Endodermal cell (in vitro differentiated cells): ENCODE data around the gene ZC3H10. TPM values are rescaled to one million over a fixed set of nuclear protein-coding genes. Genes with fewer than 3 reads are reported as not detected.

Experiments used
- DNase-seq: peaks from one replicate; pipeline ENCODE4 v3.0.0-alpha.2; 2017
- H3K27ac ChIP-seq: 2 replicates; pipeline ENCODE4 v1.5.1; 2013; ENCODE audit warnings: mild to moderate bottlenecking, low read depth, low read length, moderate library complexity
- H3K27me3 ChIP-seq: 2 replicates; pipeline ENCODE4 v1.6.1; 2013; ENCODE audit warnings: mild to moderate bottlenecking, low read length, moderate library complexity; ENCODE audit not compliant: insufficient read depth, control insufficient read depth, poor library complexity, severe bottlenecking
- H3K36me3 ChIP-seq: 2 replicates; pipeline ENCODE4 v1.7.0; 2013; ENCODE audit warnings: mild to moderate bottlenecking, low read length, moderate library complexity; ENCODE audit not compliant: control insufficient read depth, insufficient read depth
- H3K4me1 ChIP-seq: one replicate; pipeline ENCODE4 v1.7.0; 2013; ENCODE audit warnings: low read length; ENCODE audit not compliant: control insufficient read depth, insufficient read depth
- H3K4me3 ChIP-seq: 2 replicates; pipeline ENCODE4 v1.5.1; 2013; ENCODE audit warnings: mild to moderate bottlenecking, low read length, moderate library complexity
- H3K9ac ChIP-seq: 2 replicates; pipeline ENCODE4 v1.6.1; 2013; ENCODE audit warnings: mild to moderate bottlenecking, low read length, moderate library complexity; ENCODE audit not compliant: poor library complexity, severe bottlenecking; ENCODE audit errors: extremely low read depth
- H3K9me3 ChIP-seq: 2 replicates; pipeline ENCODE4 v1.6.1; 2013; ENCODE audit warnings: mild to moderate bottlenecking, low read length, moderate library complexity; ENCODE audit not compliant: control insufficient read depth
- H3K27ac Mint-ChIP-seq: 2 replicates; pipeline ENCODE4 v1.8.0; 2020; ENCODE audit warnings: mixed read lengths
- H3K27me3 Mint-ChIP-seq: 2 replicates; pipeline ENCODE4 v1.8.0; 2021; ENCODE audit warnings: mild to moderate bottlenecking, mixed read lengths; ENCODE audit not compliant: insufficient read depth
- H3K36me3 Mint-ChIP-seq: 2 replicates; pipeline ENCODE4 v1.8.0; 2020; ENCODE audit warnings: low read depth, mixed read lengths
- H3K4me1 Mint-ChIP-seq: 2 replicates; pipeline ENCODE4 v1.8.0; 2020; ENCODE audit warnings: mixed read lengths
- H3K4me3 Mint-ChIP-seq: 2 replicates; pipeline ENCODE4 v1.8.0; 2020; ENCODE audit warnings: mild to moderate bottlenecking, moderate library complexity, mixed read lengths
- H3K9me3 Mint-ChIP-seq: 2 replicates; pipeline ENCODE4 v1.8.0; 2020; ENCODE audit warnings: mild to moderate bottlenecking, mixed read lengths
- CTCF ChIP-seq: fragments of 200-600 bp; sonication (generic); conservative IDR thresholded peaks from 2 replicates; pipeline ENCODE4 v1.5.0; 2021; ENCODE audit warnings: antibody characterized with exemption, mild to moderate bottlenecking
- WGBS, 2 experiments: methylation state at CpG; one replicate each; pipeline versions ENCODE4 v1.1.5 to v1.1.7; 2013; ENCODE audit warnings: missing lambda C conversion rate in 2 of 2, mixed read lengths in 1 of 2; ENCODE audit not compliant: insufficient coverage in 1 of 2, insufficient read length in 1 of 2; 5-methylcytosine and 5-hydroxymethylcytosine counted together
- total RNA-seq, 2 donors: library from RNA; stranded (reverse); fragmentation: NEBNext Ultra II Directional in 1 of 2; extraction: Animal tissue kit (Norgen Biotek cat#: 25700) in 1 of 2; gene quantifications; 2 replicates in 1 of 2; 3 replicates in 1 of 2; pipeline ENCODE4 v1.2.1, GENCODE V29; 2021

ZC3H10 gene
- total RNA-seq, 2 donors from 2014 or later: 7.9 to 9.1 TPM

GRCh38 chr12:56126732-56127239, 8.7 kb downstream of the ZC3H10 start:
- peaks cover 20% of the 10 kb centered on the region for H3K36me3 ChIP-seq
- H3K27ac Mint-ChIP-seq: peak overlapping the region; percentile 98
- peaks cover 20% of the 10 kb centered on the region for H3K36me3 Mint-ChIP-seq
- 83 to 86% methylated on average over 1 to 3 of the region's 3 CpGs for WGBS, 2 experiments
- H3K9ac ChIP-seq: peak overlapping the region; percentile 60
- no peaks in the 10 kb centered on the region for H3K9me3 Mint-ChIP-seq
- no peaks in the 10 kb centered on the region for H3K27me3 Mint-ChIP-seq
- peaks cover 32% of the 10 kb centered on the region for H3K4me1 Mint-ChIP-seq
- peaks cover 5% of the 10 kb centered on the region for H3K4me1 ChIP-seq
- peak overlapping the region; percentile 16 for H3K27ac ChIP-seq
- DNase-seq: no peak
- peak overlapping the region; percentile 94 for H3K4me3 ChIP-seq
- peaks cover 9% of the 10 kb centered on the region for H3K9me3 ChIP-seq
- H3K27me3 ChIP-seq: no peaks in the 10 kb centered on the region
- no peak for TF ChIP-seq CTCF
- H3K4me3 Mint-ChIP-seq: peak overlapping the region; percentile 89

GRCh38 chr12:56127485-56127887, 9.4 kb downstream of the ZC3H10 start:
- Histone ChIP-seq H3K9ac (peak overlapping the region; percentile 60), H3K4me1 (peaks cover 5% of the 10 kb centered on the region), H3K36me3 (peaks cover 24% of the 10 kb centered on the region), H3K9me3 (peaks cover 9% of the 10 kb centered on the region), H3K27me3 (no peaks in the 10 kb centered on the region), H3K27ac (peak overlapping the region; percentile 16), H3K4me3 (peak overlapping the region; percentile 94)
- WGBS, 2 experiments: 1% methylated on average over 4 of the region's 8 CpGs; no CpG with 5 or more reads in 1 of the 2 experiments
- TF ChIP-seq CTCF: no peak
- Mint-ChIP-seq H3K4me3 (peak overlapping the region; percentile 89), H3K27me3 (no peaks in the 10 kb centered on the region), H3K9me3 (no peaks in the 10 kb centered on the region), H3K4me1 (peaks cover 32% of the 10 kb centered on the region), H3K27ac (peak overlapping the region; percentile 98), H3K36me3 (peaks cover 27% of the 10 kb centered on the region)
- no peak for DNase-seq

GRCh38 chr12:56127888-56128669, 10.0 kb downstream of the ZC3H10 start, which contains the start of gene ESYT1:
Gene ESYT1 (plus strand): TSS chr12:56128267. CDS start chr12:56128320, 53 bp downstream.
- peak; percentile 100 for DNase-seq
- TF ChIP-seq CTCF: no peak
- WGBS, 2 experiments: 0% methylated on average over 14 to 49 of the region's 49 CpGs
- Mint-ChIP-seq H3K4me3 (peak within 1 kb of the TSS; percentile 89), H3K36me3 (peaks cover 30% of the 10 kb centered on the region), H3K27ac (peak within 1 kb of the TSS; percentile 98), H3K9me3 (no peaks in the 10 kb centered on the region), H3K4me1 (peaks cover 32% of the 10 kb centered on the region), H3K27me3 (no peaks in the 10 kb centered on the region)
- Histone ChIP-seq H3K9me3 (peaks cover 9% of the 10 kb centered on the region), H3K27ac (peak within 1 kb of the TSS; percentile 85), H3K27me3 (no peaks in the 10 kb centered on the region), H3K4me1 (peaks cover 5% of the 10 kb centered on the region), H3K36me3 (peaks cover 28% of the 10 kb centered on the region), H3K4me3 (peak within 1 kb of the TSS; percentile 94), H3K9ac (peak within 1 kb of the TSS; percentile 78)
